OCI-LY7 (cell line): Measurements from ENCODE around the gene CEP72. TPM values are rescaled to one million over a fixed set of nuclear protein-coding genes. Genes with fewer than 3 reads are reported as not detected.

Experiments used
- BruUV-seq: library from RNA; stranded (reverse); fragments of 400-500 nt; replicated peaks from 2 replicates; lab custom pipeline; 2021; lab: Mats Ljungman, UMichigan
- CTCF ChIA-PET: fragments of 300-600 bp; sonication (Branson Sonifier 250); formaldehyde crosslinking; loops from one replicate; lab custom pipeline; 2022; ENCODE audit warnings: antibody characterized with exemption; ENCODE audit not compliant: unreplicated experiment; lab: Charles Lee
- POLR2A ChIA-PET: fragments of 300-600 bp; sonication (Branson Sonifier 250); formaldehyde crosslinking; loops from one replicate; lab custom pipeline; 2022; ENCODE audit warnings: antibody characterized with exemption; lab: Charles Lee
- DNase-seq: peaks from one replicate; pipeline ENCODE4 v3.0.0-alpha.2; 2015; ENCODE audit warnings: low spot score
- H2AFZ ChIP-seq: fragments of 200-600 bp; sonication (generic), shearing (Covaris generic); 2 replicates; pipeline ENCODE4 v1.6.1; 2014; ENCODE audit warnings: mild to moderate bottlenecking, antibody characterized with exemption, low read length, moderate library complexity
- H3K27ac ChIP-seq: fragments of 200-600 bp; sonication (generic); 2 replicates; pipeline ENCODE4 v1.5.1; 2014; ENCODE audit warnings: mixed run types, low read depth, mild to moderate bottlenecking, moderate library complexity, low read length, inconsistent platforms; ENCODE audit not compliant: poor library complexity, severe bottlenecking
- H3K36me3 ChIP-seq: fragments of 200-600 bp; sonication (generic); 2 replicates; pipeline ENCODE4 v1.6.1; 2014; ENCODE audit warnings: mild to moderate bottlenecking, antibody characterized with exemption, low read length, moderate library complexity, mixed read lengths; ENCODE audit not compliant: insufficient read depth
- H3K4me1 ChIP-seq: fragments of 200-600 bp; sonication (generic); 2 replicates; pipeline ENCODE4 v1.5.1; 2014; ENCODE audit warnings: mild to moderate bottlenecking, low read length; ENCODE audit not compliant: insufficient read depth, poor library complexity, severe bottlenecking
- H3K4me2 ChIP-seq: fragments of 200-600 bp; sonication (generic); 2 replicates; pipeline ENCODE4 v1.6.1; 2014; ENCODE audit warnings: mild to moderate bottlenecking, low read length
- H3K4me3 ChIP-seq: fragments of 200-600 bp; sonication (generic); 2 replicates; pipeline ENCODE4 v1.5.1; 2014; ENCODE audit warnings: mild to moderate bottlenecking, low read depth, low read length; ENCODE audit not compliant: poor library complexity, severe bottlenecking
- H3K79me2 ChIP-seq: fragments of 200-600 bp; sonication (generic); 2 replicates; pipeline ENCODE4 v1.6.1; 2016; ENCODE audit warnings: low read depth, mild to moderate bottlenecking, low read length, moderate library complexity, mixed read lengths; ENCODE audit not compliant: insufficient read depth
- H3K9me2 ChIP-seq: fragments of 200-600 bp; sonication (generic); 2 replicates; pipeline ENCODE4 v1.6.1; 2016; ENCODE audit warnings: mild to moderate bottlenecking, low read length, mixed read lengths; ENCODE audit not compliant: insufficient read depth
- H3K9me3 ChIP-seq: fragments of 200-600 bp; sonication (generic); 2 replicates; pipeline ENCODE4 v1.6.1; 2014; ENCODE audit warnings: mild to moderate bottlenecking, mixed run types, low read length, mixed read lengths
- H4K20me1 ChIP-seq: fragments of 200-600 bp; sonication (generic); 2 replicates; pipeline ENCODE4 v1.6.1; 2014; ENCODE audit warnings: mild to moderate bottlenecking, antibody characterized with exemption, low read length, moderate library complexity, mixed read lengths; ENCODE audit not compliant: insufficient read depth
- CTCF ChIP-seq: fragments of 200-600 bp; sonication (generic); conservative IDR thresholded peaks from 2 replicates; pipeline ENCODE4 v1.5.1; 2014; ENCODE audit warnings: mild to moderate bottlenecking, antibody characterized with exemption, low read length, moderate library complexity, mixed read lengths
- EZH2phosphoT487 ChIP-seq: fragments of 200-600 bp; sonication (generic); IDR thresholded peaks from 2 replicates; pipeline ENCODE4 v1.6.1; 2018; ENCODE audit warnings: low read depth, borderline replicate concordance, mild to moderate bottlenecking, mixed run types, antibody characterized with exemption, low read length, moderate library complexity, mixed read lengths
- intact Hi-C: fragments of 100-400 bp; cut with micrococcal nuclease; formaldehyde crosslinking; loops from one replicate; pipeline ENCODE4 v1.10.0; 2022; ENCODE audit not compliant: unreplicated experiment
- total RNA-seq, 2 experiments: library from RNA; depleted of rRNA in 1 of 2; stranded (reverse); fragments of >200 nt in 1 of 2; shearing (Covaris generic) in 1 of 2; gene quantifications; 2 replicates each; pipeline ENCODE4 v1.2.3, GENCODE V29; 2014 to 2022

CEP72 gene
- total RNA-seq, 2 experiments from 2014 or later, result 26.9 to 42.7 TPM

GRCh38 chr5:663436-664342 is 51.5 kb downstream of the CEP72 start:
- no TSS peak for BruUV-seq
- CTCF ChIA-PET, result no interaction called here
- DNase-seq, result no peak
- TF ChIP-seq EZH2phosphoT487, result no peak
- no peak for TF ChIP-seq CTCF
- intact Hi-C loops, result no loop called here
- no peak overlapping the region for H3K4me2 ChIP-seq
- H3K36me3 ChIP-seq, result peaks cover 33% of the 10 kb centered on the region
- no peaks in the 10 kb centered on the region for H3K4me1 ChIP-seq
- H4K20me1 ChIP-seq, result no peaks in the 10 kb centered on the region
- POLR2A ChIA-PET, result no interaction called here
- no peak overlapping the region for H3K27ac ChIP-seq
- H3K9me2 ChIP-seq, result no peaks in the 10 kb centered on the region
- no peak overlapping the region for H2AFZ ChIP-seq
- no peaks in the 10 kb centered on the region for H3K79me2 ChIP-seq
- no peak overlapping the region for H3K4me3 ChIP-seq
- no peaks in the 10 kb centered on the region for H3K9me3 ChIP-seq

GRCh38 chr5:664343-664993 is 52.3 kb downstream of the CEP72 start:
- no TSS peak for BruUV-seq

More at GRCh38 chr5:664343-664993, 52.3 kb downstream of the CEP72 start:
- H4K20me1 ChIP-seq, result no peaks in the 10 kb centered on the region
- H3K9me3 ChIP-seq, result no peaks in the 10 kb centered on the region
- CTCF ChIA-PET, result no interaction called here
- no peak overlapping the region for H3K4me2 ChIP-seq
- intact Hi-C loops, result no loop called here
- no peak for DNase-seq
- H3K36me3 ChIP-seq, result peaks cover 26% of the 10 kb centered on the region
- no peak overlapping the region for H3K27ac ChIP-seq
- H2AFZ ChIP-seq, result no peak overlapping the region
- H3K4me3 ChIP-seq, result no peak overlapping the region
- no peak for TF ChIP-seq CTCF
- TF ChIP-seq EZH2phosphoT487, result no peak
- H3K9me2 ChIP-seq, result no peaks in the 10 kb centered on the region
- POLR2A ChIA-PET, result no interaction called here
- no peaks in the 10 kb centered on the region for H3K79me2 ChIP-seq
- no peaks in the 10 kb centered on the region for H3K4me1 ChIP-seq
